Limb (tissue), 2 donors: Measurements from ENCODE around the gene LMBR1.
A peak's percentile ranks its signal among the peaks of the same experiment; 100 is the strongest.
"Not testable (repeated sequence)": the region's sequence is repeated elsewhere in the genome, so short reads cannot be mapped to it uniquely, and the experiment has no call there.

ENCODE experiments used
- DNase-seq, 2 donors: peaks; one replicate each; pipeline ENCODE4 v3.0.0-alpha.2; 2016; ENCODE audit errors: extremely low spot score in 2 of 2

LMBR1 gene

GRCh38 chr7:156892821-156893706 is at the start of gene LMBR1:
TSS of gene LMBR1 (minus strand) at chr7:156893183. CDS start at chr7:156892993, 190 bp downstream.
- peak; percentile 91 to 98 for DNase-seq

DNA sequence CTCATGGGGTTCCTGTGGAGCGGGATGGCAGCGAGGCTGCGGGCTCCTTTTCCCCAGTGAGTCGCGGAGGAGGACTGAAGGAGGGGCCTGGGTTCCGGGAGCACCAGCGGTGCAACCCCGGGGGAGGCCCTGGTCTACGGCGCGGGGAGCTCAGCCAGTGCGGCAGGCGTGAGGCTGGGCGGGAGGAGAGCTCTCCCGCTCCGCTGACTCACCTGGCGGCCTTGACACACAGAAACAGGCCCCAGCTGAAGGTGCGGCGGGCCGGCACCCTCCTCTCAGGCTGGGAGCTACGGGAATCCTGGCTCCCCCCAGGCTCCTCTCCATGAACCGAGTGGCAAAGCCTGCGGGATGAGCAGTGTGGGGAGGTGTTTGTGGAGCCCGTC is 49.7 kb upstream of the LMBR1 start:
- no peak for DNase-seq

DNA sequence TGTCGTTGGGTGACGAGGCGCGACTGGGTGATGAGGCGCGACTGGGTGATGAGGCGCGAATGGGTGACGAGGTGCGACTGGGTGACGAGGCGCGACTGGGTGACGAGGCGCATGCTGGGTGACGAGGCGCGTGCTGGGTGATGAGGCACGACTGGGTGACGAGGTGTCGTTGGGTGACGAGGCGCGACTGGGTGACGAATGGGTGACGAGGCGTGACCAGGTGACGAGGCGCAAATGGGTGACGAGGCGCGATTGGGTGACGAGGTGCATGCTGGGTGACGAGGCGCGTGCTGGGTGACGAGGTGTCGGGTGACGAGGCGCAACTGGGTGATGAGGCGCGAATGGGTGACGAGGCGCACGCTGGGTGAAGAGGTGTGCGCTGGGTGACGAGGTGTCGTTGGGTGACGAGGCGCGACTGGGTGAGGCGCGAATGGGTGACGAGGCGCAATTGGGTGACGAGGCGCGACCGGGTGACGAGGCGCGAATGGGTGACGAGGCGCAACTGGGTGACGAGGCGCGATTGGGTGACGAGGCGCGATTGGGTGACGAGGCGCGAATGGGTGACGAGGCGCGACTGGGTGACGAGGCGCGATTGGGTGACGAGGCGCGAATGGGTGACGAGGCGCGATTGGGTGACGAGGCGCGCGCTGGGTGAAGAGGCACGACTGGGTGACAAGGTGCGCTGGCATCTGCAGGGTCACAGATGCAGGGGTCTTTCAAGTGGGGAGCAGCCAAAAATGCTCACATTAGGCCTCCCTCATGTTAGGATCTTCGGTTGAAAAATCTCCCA is 48.6 kb upstream of the LMBR1 start:
- DNase-seq = no peak

GRCh38 chr7:156940421-156941122 is 47.6 kb upstream of the LMBR1 start:
- DNase-seq = no peak

GRCh38 chr7:156936766-156937165 is 43.8 kb upstream of the LMBR1 start:
- DNase-seq = not testable (repeated sequence)

DNA sequence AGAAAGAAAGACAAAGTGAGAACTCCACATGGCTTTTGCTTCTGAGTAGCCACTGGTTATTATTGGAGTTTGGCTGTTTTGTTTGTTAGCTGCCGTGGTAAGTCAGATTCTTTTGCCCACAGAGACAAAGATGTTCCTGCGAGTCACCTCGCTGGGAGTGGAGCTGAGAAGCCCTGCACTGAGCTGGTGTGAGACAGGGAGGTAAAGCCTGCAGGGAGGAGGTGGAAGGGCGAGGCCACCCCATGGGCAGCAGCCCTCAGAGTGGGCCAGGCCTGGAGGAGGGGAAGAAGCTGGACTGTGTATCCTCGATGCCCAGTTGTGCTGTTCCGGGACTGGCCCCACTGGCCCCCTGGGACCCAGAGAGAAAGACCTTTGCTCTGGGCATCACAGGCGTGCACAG is 42.3 kb upstream of the LMBR1 start:
- DNase-seq = no peak

DNA sequence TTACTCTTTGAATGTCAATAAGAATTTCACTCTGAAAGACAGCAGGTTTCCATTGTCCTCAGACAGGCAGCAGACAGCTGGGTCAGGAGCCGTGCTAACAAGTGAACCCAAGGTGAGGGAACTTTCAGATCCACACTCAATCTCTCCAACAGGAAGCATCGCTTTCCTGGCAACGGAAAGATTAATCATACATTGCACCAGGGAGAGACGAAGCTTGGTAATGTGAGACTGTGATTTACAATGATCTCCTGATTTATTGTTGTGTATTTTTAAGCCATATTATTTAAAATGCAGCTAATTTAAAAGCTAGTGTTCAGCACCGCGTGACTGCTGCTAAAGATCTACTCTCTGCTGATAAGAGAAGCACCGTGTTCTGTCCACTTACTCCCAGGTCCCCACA is 39.0 kb upstream of the LMBR1 start:
- no peak for DNase-seq

DNA sequence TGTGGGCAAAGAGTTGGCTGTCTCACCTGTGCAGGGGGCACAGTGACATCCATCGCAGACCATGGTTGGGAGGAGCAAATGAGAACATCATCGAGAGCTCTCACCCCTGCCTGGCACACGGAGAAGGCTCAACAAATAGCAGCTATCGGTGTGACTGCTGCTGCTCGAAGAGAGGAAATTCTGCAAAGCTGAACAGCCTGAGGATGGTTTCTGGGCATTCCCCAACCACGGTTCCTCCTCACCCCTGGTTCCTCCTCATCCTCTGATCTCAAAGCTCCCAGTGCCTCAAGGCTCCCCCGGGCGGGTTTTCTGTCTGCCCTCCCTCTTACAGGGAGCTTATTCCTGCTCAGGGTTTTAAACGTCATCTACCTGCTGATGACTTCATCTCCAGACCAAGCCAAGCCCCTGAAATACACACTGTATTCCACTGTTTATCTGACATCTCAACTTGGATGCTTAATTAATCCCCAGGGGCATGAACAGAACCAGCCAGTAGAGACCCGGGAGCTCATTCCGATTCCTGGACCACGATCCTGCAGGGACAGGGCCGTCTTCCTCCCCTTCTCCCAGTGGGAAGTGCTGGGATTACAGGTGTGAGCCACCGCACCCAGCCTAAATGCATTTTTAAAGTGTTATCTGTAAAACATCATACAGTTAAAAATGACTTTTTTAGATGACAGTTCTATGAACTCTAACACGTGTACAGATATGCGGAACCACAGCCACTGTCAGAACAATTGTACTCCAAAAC is 37.0 kb upstream of the LMBR1 start:
- no peak for DNase-seq

DNA sequence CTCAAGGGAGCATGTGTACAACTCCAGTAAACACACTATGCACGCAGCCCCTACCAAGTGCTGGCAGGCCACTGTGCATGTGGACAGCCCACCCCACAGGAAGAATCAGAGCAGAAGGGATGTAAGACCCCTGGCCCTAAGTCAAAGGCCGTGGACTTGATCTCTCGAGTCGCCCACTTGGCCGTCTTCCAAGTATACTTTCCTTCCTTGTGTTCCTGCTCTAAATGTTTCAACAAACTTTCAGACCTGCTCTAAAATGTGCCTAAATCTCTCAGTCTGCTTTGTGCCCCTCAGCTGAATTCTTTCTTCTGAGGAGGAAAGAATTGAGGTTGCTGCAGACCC is 35.4 kb upstream of the LMBR1 start:
- no peak for DNase-seq

DNA sequence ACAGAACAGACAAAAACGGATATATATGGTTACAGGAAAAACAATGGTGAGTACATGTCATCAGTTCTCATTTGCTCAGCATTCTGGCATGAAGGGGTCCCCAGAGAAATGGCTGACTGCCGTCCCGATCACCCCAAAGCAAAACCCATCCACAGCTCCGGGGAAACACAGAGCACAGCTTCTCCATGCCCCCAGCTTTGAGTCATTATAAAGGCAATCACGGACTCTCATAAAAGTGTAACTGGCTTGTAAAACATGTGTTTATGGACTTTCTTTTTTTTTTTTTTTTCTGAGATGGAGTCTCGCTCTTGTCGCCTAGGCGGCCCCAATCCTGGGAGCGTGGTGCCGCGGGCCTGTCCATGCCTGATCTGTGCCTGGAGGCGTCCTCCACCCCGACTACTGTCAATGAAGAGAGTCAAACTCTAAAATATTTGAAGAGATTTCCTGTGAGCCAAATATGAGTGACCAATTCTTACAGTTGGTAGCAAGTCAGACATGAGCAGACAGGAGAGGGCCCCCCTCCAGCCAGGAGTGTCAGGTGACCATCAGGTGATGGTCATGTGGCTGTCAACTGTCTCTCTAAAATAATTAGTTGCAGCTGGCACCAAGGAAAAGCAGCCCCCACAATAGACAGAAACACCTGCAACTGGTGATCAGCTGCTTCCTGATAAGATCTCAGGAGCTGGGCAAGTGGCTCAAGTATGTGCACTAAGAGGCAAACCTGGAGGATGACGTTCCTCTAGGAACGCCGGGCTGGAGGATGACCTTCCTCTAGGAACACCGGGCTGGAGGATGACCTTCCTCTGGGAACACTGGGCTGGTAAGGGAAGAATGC is 34.8 kb upstream of the LMBR1 start:
- no peak for DNase-seq

DNA sequence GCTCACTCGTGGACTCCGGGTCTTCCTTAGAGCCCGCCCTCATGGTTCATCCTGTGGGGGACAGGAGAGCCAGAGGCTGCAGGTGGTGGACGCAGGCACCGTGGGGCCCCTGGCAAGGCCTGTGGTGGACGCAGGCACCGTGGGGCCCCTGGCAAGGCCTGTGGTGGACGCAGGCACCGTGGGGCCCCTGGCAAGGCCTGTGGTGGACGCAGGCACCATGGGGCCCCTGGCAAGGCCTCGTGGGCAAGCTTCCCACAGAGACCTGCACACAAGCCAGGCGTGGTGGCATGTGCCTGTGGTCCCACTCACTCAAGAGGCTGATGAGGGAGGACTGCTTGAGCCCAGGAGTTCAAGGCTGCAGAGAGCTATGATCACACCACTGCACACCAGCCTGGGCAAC is 32.8 kb upstream of the LMBR1 start:
- not testable (repeated sequence) for DNase-seq

GRCh38 chr7:156922304-156922703 is 29.3 kb upstream of the LMBR1 start:
- DNase-seq = not testable (repeated sequence)

DNA sequence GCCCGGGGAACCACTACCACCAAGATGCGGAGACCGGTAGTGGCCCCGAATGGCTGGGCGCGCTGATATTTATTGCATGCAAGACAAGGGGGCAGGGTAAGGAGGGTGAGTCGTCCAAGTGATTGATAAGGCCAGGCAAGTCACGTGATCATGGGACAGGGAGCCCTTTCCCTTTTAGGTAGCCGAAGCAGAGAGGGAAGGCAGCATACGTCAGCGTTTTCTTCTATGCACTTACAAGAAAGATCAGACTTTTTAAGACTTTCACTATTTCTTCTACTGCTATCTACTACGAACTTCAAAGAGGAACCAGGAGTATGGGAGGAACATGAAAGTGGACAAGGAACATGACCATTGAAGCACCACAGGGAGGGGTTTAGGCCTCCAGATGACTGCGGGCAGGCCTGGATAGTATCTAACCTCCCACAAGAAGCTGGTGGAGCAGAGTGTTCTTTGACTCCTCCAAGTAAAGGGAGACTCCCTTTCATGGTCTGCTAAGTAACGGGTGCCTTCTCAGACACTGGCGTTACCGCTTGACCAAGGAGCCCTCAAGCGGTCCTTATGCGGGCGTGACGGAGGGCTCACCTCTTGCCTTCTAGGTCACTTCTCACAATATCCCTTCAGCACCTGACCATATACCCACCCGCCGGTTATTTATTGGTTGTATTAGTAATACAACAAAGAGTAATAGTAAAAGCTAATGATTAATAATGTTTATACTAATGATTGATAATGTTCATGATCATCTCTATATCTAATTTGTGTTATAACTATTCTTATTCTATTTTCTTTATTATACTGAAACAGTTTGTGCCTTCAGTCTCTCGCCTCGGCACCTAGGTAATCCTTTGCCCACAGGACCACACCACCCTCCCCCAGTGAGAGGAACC is 27.7 kb upstream of the LMBR1 start:
- not testable (repeated sequence) for DNase-seq

GRCh38 chr7:156920076-156920475 is 27.1 kb upstream of the LMBR1 start:
- no peak for DNase-seq

DNA sequence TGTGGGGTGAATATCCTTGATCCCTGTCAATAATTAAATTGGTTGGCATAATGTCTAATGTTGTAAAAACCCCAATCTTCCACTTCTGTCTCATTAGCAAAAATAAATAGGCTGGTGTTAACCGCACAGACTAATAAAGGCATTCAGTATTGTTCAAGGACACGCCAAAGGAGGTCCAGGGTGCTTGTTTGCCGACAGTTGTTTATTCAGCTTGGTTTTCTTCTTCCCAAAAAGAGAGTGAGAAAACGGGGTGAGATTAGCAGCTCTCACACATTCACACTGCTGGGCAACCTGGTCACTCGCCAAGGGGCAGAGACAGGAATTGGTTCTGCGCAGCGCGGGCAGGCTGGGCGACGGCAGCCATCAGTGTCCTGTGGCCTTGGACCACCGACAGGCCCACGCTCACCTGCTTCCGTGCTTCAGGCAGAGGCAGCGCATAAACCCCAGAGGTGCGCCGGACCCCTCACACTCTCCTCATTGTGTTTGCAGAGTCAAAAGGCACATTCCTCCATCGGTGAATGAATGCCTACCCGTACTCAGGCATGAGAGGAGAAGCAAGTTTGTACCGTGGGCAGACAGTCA is 26.2 kb upstream of the LMBR1 start:
- no peak for DNase-seq

DNA sequence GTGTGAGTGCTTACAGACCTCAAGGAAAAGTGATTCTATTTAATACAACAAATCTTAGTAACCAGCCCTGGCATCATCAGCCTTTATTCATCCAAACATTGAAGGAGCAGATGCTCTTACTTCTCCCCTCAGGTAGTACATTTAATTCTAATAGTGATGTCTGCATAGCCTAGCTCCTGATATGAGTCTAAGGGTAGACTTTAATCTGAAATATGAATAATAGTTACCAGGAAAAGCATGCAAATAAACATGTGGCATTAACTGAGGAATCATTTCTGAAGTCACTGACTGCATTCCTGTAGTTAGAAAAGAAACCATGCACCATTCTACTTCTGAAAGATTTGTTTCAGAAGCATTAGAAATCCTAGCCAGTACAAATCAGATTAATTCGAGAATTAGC is 25.7 kb upstream of the LMBR1 start:
- DNase-seq = no peak

- DNase-seq = not testable (repeated sequence)
Observed at GRCh38 chr7:156909574-156910252, 16.7 kb upstream of the LMBR1 start.

DNA sequence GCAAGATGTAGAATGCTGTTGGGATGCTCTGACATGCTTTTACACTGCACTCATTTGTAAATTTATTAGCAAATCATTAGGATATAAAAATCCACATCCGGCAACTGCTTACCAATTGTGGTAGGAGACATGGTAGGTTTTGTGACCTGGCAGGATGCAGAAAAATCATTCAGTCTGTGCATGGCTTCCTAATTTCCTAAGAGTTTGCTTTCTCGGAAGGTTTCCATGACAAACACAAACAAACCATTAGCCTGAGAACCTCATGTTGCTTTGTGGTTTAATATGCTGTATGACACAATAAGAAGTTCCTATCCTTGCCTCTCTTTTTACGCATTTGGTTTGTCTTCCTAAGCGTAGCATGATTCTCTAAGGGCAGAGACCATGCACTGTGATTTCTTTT is 14.7 kb upstream of the LMBR1 start:
- peak in 1 of 2 donors; percentile 24 for DNase-seq
